Neural progenitor cell (in vitro differentiated cells): ENCODE measurements around the gene PREX1. TPM values are rescaled to one million over a fixed set of nuclear protein-coding genes. Genes with fewer than 3 reads are reported as not detected.

Experiments
- DNase-seq: peaks from one replicate; pipeline ENCODE4 v3.0.0-alpha.2; 2016; ENCODE audit warnings: low spot score
- H2AFZ ChIP-seq: fragments of 200-600 bp; sonication (generic); replicated peaks from 2 replicates; pipeline ENCODE4 v1.6.1; 2016; ENCODE audit warnings: antibody characterized with exemption
- H3F3A ChIP-seq: fragments of 200-600 bp; sonication (generic); 2 replicates; pipeline ENCODE4 v1.6.1; 2016; ENCODE audit warnings: antibody characterized with exemption, low read depth
- H3K27ac ChIP-seq: fragments of 200-600 bp; sonication (generic); 2 replicates; pipeline ENCODE4 v1.5.1; 2016; ENCODE audit warnings: mild to moderate bottlenecking
- H3K27me3 ChIP-seq: fragments of 200-600 bp; sonication (generic); 2 replicates; pipeline ENCODE4 v1.6.1; 2016; ENCODE audit warnings: mild to moderate bottlenecking, moderate library complexity
- H3K36me3 ChIP-seq: fragments of 200-600 bp; sonication (generic); 2 replicates; pipeline ENCODE4 v1.5.1; 2016
- H3K4me1 ChIP-seq: fragments of 200-600 bp; sonication (generic); 2 replicates; pipeline ENCODE4 v1.6.1; 2016; ENCODE audit warnings: mixed run types
- H3K4me2 ChIP-seq: fragments of 200-600 bp; sonication (generic); 2 replicates; pipeline ENCODE4 v1.6.1; 2016
- H3K4me3 ChIP-seq: fragments of 200-600 bp; sonication (generic); 2 replicates; pipeline ENCODE4 v1.5.1; 2016
- H3K79me2 ChIP-seq: fragments of 200-600 bp; sonication (generic); 2 replicates; pipeline ENCODE4 v1.6.1; 2016; ENCODE audit warnings: low read depth
- H3K9ac ChIP-seq: fragments of 200-600 bp; sonication (generic); 2 replicates; pipeline ENCODE4 v1.6.1; 2016
- H3K9me3 ChIP-seq: fragments of 200-600 bp; sonication (generic); 2 replicates; pipeline ENCODE4 v1.5.1; 2016; ENCODE audit warnings: low read depth
- H4K20me1 ChIP-seq: fragments of 200-600 bp; sonication (generic); 2 replicates; pipeline ENCODE4 v1.6.1; 2016; ENCODE audit warnings: low read depth
- H3K27ac Mint-ChIP-seq: 3 replicates; pipeline ENCODE4 v1.8.0; 2021; ENCODE audit warnings: mixed read lengths
- H3K27me3 Mint-ChIP-seq: 2 replicates; pipeline ENCODE4 v1.8.0; 2022; ENCODE audit warnings: low read depth, mild to moderate bottlenecking, inconsistent platforms, moderate library complexity, mixed read lengths; ENCODE audit not compliant: insufficient read depth
- H3K36me3 Mint-ChIP-seq: 3 replicates; pipeline ENCODE4 v1.8.0; 2021; ENCODE audit warnings: mixed read lengths
- H3K4me1 Mint-ChIP-seq: 3 replicates; pipeline ENCODE4 v1.8.0; 2021; ENCODE audit warnings: mixed read lengths
- H3K4me3 Mint-ChIP-seq: 3 replicates; pipeline ENCODE4 v1.8.0; 2021; ENCODE audit warnings: mild to moderate bottlenecking, moderate library complexity, mixed read lengths
- H3K9me3 Mint-ChIP-seq: 3 replicates; pipeline ENCODE4 v1.8.0; 2020; ENCODE audit warnings: mixed read lengths
- CTCF ChIP-seq: fragments of 200-600 bp; sonication (generic); IDR thresholded peaks from 2 replicates; pipeline ENCODE4 v1.5.1; 2017; ENCODE audit warnings: antibody characterized with exemption, mild to moderate bottlenecking
- EZH2 ChIP-seq: fragments of 200-600 bp; sonication (generic); IDR thresholded peaks from 2 replicates; pipeline ENCODE4 v1.6.1; 2017; ENCODE audit warnings: antibody characterized with exemption, mild to moderate bottlenecking, moderate library complexity
- EZH2phosphoT487 ChIP-seq: fragments of 200-600 bp; sonication (generic); IDR thresholded peaks from 2 replicates; pipeline ENCODE4 v1.6.1; 2017; ENCODE audit warnings: antibody characterized with exemption
- total RNA-seq: library from RNA; depleted of rRNA; stranded (reverse); fragments of >200 nt; gene quantifications from 2 replicates; pipeline ENCODE4 v1.2.3, GENCODE V29; 2015; ENCODE audit warnings: low replicate concordance

PREX1 gene
- total RNA-seq, 1 donor from 2014 or later, result 4.5 TPM

- Histone ChIP-seq H3K27me3 (no peaks in the 10 kb centered on the region), H3F3A (no peaks in the 10 kb centered on the region), H3K4me1 (no peaks in the 10 kb centered on the region), H3K4me3 (no peak overlapping the region), H3K27ac (no peak overlapping the region), H2AFZ (no peak overlapping the region), H4K20me1 (no peaks in the 10 kb centered on the region), H3K79me2 (no peaks in the 10 kb centered on the region), H3K36me3 (no peaks in the 10 kb centered on the region), H3K4me2 (no peak overlapping the region), H3K9ac (no peak overlapping the region), H3K9me3 (no peaks in the 10 kb centered on the region)
- no peak overlapping the region for H3K4me3 Mint-ChIP-seq
- no peaks in the 10 kb centered on the region for H3K9me3 Mint-ChIP-seq
- H3K4me1 Mint-ChIP-seq, result peaks cover 11% of the 10 kb centered on the region
- TF ChIP-seq CTCF (no peak), EZH2phosphoT487 (no peak), EZH2 (no peak)
- peaks cover 9% of the 10 kb centered on the region for H3K27me3 Mint-ChIP-seq
- DNase-seq, result no peak
- H3K36me3 Mint-ChIP-seq, result no peaks in the 10 kb centered on the region
- H3K27ac Mint-ChIP-seq, result peak overlapping the region; percentile 52
Measured at GRCh38 chr20:48858075-48858790, 30.4 kb upstream of the PREX1 start.

GRCh38 chr20:48856130-48856529 is 28.3 kb upstream of the PREX1 start:
- H3K4me2 ChIP-seq, result no peak overlapping the region
- H3K27ac ChIP-seq, result no peak overlapping the region
- Mint-ChIP-seq H3K27me3 (peaks cover 13% of the 10 kb centered on the region), H3K4me3 (no peak overlapping the region), H3K4me1 (peaks cover 13% of the 10 kb centered on the region), H3K27ac (no peak overlapping the region), H3K9me3 (no peaks in the 10 kb centered on the region), H3K36me3 (no peaks in the 10 kb centered on the region)
- TF ChIP-seq EZH2phosphoT487 (no peak), EZH2 (no peak), CTCF (no peak)
- no peaks in the 10 kb centered on the region for H3K9me3 ChIP-seq
- no peak overlapping the region for H3K9ac ChIP-seq
- H3K79me2 ChIP-seq, result no peaks in the 10 kb centered on the region
- H4K20me1 ChIP-seq, result no peaks in the 10 kb centered on the region
- H3K36me3 ChIP-seq, result no peaks in the 10 kb centered on the region
- H3K4me3 ChIP-seq, result no peak overlapping the region
- no peaks in the 10 kb centered on the region for H3K4me1 ChIP-seq
- DNase-seq, result no peak
- H3F3A ChIP-seq, result no peaks in the 10 kb centered on the region
- no peaks in the 10 kb centered on the region for H3K27me3 ChIP-seq
- no peak overlapping the region for H2AFZ ChIP-seq

DNA sequence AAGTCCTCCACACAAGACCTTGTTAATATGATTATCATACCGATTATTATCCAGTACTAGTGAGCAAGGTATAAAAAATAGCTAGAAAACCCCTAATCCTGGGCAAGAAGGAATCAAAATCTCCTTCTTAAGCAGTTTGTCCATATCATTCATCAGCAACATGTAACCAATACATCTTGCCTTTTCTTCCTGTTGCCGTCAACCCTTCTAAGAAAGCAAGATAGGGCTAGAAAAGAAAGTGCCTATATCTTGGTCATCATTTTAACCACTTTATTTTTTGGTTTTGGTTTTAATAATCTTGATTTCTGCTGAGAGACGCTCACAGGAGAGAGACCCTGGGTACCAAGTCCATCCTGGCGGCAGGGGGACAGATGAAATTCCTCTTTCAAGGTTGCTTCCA is 27.2 kb upstream of the PREX1 start:
- no peak overlapping the region for H3K27ac Mint-ChIP-seq
- H3K36me3 Mint-ChIP-seq, result no peaks in the 10 kb centered on the region
- Histone ChIP-seq H3K36me3 (no peaks in the 10 kb centered on the region), H3K9ac (no peak overlapping the region), H3K27me3 (no peaks in the 10 kb centered on the region), H4K20me1 (no peaks in the 10 kb centered on the region), H3K4me3 (no peak overlapping the region), H3F3A (no peaks in the 10 kb centered on the region), H3K79me2 (no peaks in the 10 kb centered on the region), H3K4me2 (no peak overlapping the region), H3K9me3 (no peaks in the 10 kb centered on the region), H2AFZ (no peak overlapping the region), H3K27ac (no peak overlapping the region), H3K4me1 (no peaks in the 10 kb centered on the region)
- H3K4me3 Mint-ChIP-seq, result no peak overlapping the region
- H3K4me1 Mint-ChIP-seq, result peaks cover 19% of the 10 kb centered on the region
- no peaks in the 10 kb centered on the region for H3K9me3 Mint-ChIP-seq
- H3K27me3 Mint-ChIP-seq, result peaks cover 13% of the 10 kb centered on the region
- TF ChIP-seq EZH2phosphoT487 (no peak), EZH2 (no peak), CTCF (no peak)
- DNase-seq, result no peak
